ENCODE data around the gene UBE2G1. TPM values are rescaled to one million over a fixed set of nuclear protein-coding genes. Genes with fewer than 3 reads are reported as not detected.
A peak's percentile ranks its signal among the peaks of the same experiment; 100 is the strongest.

UBE2G1 gene, protein sequence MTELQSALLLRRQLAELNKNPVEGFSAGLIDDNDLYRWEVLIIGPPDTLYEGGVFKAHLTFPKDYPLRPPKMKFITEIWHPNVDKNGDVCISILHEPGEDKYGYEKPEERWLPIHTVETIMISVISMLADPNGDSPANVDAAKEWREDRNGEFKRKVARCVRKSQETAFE
- total RNA-seq: 10 to 100 TPM; 64.2 to 64.3 TPM

DNA sequence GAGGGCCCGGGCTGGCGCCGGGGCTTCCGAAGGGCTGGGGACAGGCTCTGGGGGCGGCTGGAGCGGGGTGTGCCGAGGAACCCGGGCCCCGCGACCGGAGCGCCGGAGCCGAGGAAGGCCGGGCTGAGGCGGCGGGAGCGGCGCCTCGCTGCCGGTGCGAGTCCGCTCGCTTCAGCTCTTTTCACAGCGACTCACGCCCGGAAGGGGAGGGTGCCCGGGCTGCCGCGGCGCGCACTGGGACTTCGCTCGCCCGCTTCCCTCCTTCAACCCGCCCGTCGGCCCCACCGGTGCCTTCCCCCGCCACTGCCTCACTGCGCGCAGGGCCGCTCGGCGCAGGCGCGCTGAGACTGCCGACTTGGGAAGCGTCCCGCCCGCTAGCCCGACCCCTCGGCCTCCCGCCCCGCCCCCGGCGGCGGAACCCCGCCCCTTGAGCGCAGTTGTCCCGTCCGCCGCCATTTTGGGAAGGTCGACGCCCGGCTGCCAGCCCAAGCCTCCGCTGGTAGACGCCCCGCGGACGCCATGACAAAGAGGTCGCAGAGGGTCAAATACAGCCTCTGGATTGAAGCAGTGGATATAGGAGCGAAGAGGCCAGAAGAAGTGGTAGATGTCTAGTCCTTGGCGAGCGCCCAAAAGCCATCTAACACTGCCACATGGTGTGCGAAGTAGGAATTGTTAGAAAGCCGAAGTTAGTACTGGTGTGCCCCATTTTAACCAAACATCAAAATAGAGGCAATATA is at the start of gene UBE2G1:
Gene UBE2G1, minus strand, starts transcription at position 349 of the 737 bp plus-strand sequence. CDS start 359 bp downstream, outside the sequence.
- H3K36me3 Mint-ChIP-seq (ENCODE audit: insufficient read depth in 2 of 2): peaks cover 4 to 9% of the 10 kb centered on the region in 2 donors

DNA sequence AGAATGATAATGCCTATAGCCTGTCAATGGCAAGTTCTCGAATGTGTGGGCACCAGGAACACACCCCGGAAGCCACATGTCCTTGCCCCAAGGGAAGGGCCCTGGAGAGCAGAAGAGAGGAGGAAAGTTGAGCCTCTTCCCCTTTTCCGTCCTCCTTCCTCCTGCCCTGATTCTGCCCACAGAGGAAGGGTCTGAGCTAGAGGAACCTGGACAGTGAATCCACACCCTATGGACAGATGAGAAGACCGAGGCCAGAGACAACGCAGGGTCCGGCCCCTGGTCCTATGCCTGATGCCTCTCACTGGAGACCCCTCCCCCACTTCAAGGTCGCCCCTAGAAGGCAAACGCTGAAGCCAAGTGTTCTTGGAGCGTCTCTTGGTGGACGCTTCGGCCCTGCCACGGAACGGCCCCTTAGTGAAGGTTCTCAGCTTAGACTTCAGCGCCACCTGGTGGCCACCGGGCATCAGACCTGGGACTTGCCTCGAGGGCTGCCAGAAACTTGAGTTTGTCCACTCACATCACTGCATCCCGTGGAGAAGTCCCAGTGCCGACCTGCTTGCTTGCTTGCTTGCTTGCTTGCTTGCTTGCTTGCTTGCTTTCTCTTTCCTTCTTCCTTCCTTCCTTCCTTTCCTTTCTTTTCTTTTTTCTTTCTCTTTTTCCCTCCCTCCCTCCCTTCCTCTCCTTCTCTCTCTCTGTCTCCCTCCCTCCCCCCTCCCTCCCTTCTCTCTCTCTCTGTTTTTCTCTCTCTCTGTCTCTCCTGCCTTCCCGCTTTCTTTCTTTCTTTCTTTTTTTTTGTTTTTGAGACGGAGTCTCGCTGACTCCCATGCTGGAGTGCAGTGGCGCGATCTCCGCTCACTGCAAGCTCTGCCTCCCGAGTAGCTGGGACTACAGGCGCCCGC is 46.7 kb upstream of the UBE2G1 start:
- Mint-ChIP-seq H3K36me3 (ENCODE audit: insufficient read depth in 2 of 2) (no peaks in the 10 kb centered on the region), H3K9me3 (no peaks in the 10 kb centered on the region), H3K4me3 (peak overlapping the region; percentile 69 to 77), H3K4me1 (ENCODE audit: low read depth) (peaks cover 5% of the 10 kb centered on the region), H3K27me3 (ENCODE audit: low read depth) (no peaks in the 10 kb centered on the region), H3K27ac (peak overlapping the region; percentile 63)
- peak; percentile 92 to 95 for DNase-seq
- ATAC-seq (replicated peaks in 1 of 2): peak; percentile 99

More for the DNA sequence above, at the start of gene UBE2G1:
- Mint-ChIP-seq H3K9me3 (no peaks in the 10 kb centered on the region), H3K4me1 (ENCODE audit: low read depth) (peaks cover 38% of the 10 kb centered on the region), H3K27me3 (ENCODE audit: low read depth) (no peaks in the 10 kb centered on the region), H3K27ac (peak within 1 kb of the TSS; percentile 29), H3K4me3 (peak within 1 kb of the TSS; percentile 70 to 72)
- ATAC-seq (replicated peaks in 1 of 2) (peak; percentile 84), DNase-seq (peak; percentile 98 to 100)

DNA sequence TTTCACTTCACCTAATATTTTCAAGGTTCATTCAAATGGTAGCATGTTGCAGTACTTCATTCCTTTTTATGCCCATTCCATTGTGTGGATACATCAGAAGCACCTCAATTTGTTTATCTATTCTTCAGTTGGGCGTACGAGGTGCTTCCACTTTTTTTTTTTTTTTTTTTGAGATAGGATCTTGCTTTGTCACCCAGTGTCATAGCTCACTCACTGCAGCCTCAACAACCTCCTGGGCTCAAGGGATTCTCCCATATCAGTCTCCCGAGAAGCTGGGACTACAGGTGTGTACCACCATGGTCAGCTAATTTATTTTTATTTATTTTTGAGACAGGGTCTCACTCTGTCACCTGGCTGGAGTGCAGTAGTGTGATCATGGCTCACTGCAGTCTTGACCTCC is 44.7 kb upstream of the UBE2G1 start:
- H3K27me3 Mint-ChIP-seq (ENCODE audit: low read depth): no peaks in the 10 kb centered on the region
- H3K4me1 Mint-ChIP-seq (ENCODE audit: low read depth): peaks cover 5% of the 10 kb centered on the region
- no peaks in the 10 kb centered on the region for H3K36me3 Mint-ChIP-seq (ENCODE audit: insufficient read depth in 2 of 2)
- ATAC-seq (replicated peaks in 1 of 2): no peak
- no peak for DNase-seq
- no peak overlapping the region for H3K4me3 Mint-ChIP-seq
- no peaks in the 10 kb centered on the region for H3K9me3 Mint-ChIP-seq
- no peak overlapping the region for H3K27ac Mint-ChIP-seq

DNA sequence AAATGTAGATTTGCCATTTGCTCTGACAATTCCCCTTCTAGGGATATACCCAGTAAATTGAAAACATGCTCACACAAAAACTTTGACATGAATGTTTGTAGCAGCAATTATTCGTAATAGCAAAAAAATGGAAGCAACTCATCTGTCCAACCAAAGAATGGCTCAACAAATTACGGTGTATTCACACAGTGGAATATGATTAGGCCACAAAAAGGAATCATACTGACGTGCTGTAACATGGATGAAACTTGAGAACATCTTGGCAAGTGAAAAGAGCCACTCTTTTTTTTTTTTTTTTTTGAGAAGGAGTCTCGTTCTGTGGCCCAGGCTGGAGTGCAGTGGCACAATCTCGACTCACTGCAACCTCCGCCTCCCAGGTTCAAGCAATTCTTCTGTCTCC is 43.2 kb upstream of the UBE2G1 start:
- DNase-seq: no peak
- Mint-ChIP-seq H3K9me3 (no peaks in the 10 kb centered on the region), H3K27me3 (ENCODE audit: low read depth) (no peaks in the 10 kb centered on the region), H3K4me3 (no peak overlapping the region), H3K27ac (no peak overlapping the region), H3K36me3 (ENCODE audit: insufficient read depth in 2 of 2) (no peaks in the 10 kb centered on the region), H3K4me1 (ENCODE audit: low read depth) (peaks cover 5% of the 10 kb centered on the region)
- ATAC-seq (replicated peaks in 1 of 2): no peak

DNA sequence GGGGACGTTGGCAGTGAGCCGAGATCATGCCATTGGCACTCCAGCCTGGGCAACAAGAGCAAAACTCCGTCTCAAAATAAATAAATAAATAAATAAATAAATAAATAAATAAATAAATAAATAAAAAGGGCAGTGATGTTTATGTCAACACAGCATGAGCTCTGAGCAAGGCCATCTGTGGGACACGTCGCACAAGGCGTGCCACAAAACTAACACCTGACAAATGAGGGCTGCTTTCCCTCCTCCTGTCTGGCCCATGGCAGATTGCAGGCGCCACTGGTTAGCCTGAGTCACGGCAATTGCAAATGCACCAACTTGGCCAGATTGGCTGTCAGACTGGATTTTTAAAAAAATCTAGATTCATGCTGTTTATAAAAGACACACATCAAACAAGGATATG is 41.4 kb upstream of the UBE2G1 start:
- DNase-seq (no peak), ATAC-seq (replicated peaks in 1 of 2) (no peak)
- Mint-ChIP-seq H3K36me3 (ENCODE audit: insufficient read depth in 2 of 2) (no peaks in the 10 kb centered on the region), H3K4me1 (ENCODE audit: low read depth) (peaks cover 1% of the 10 kb centered on the region), H3K27me3 (ENCODE audit: low read depth) (no peaks in the 10 kb centered on the region), H3K27ac (no peak overlapping the region), H3K4me3 (no peak overlapping the region), H3K9me3 (no peaks in the 10 kb centered on the region)

DNA sequence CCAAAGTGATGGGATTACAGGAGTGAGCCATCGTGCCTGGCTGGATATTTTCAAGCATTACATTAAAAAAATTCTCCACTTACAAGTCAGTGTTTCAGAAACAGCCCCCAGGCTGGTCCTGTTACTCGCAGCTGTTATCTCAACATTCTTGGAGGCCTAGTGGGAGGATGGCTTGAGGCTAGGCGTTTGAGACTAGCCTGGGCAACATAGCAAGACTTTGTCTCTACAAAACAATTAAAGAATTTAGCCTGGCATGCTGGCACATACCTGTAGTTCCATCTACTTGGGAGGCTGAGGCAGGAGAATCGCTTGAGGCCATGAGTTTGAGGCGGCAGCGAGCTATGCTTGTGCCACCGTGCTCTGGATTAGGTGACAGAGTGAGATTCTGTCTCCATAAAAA is 40.7 kb upstream of the UBE2G1 start:
- ATAC-seq (replicated peaks in 1 of 2) (no peak), DNase-seq (no peak)
- H3K36me3 Mint-ChIP-seq (ENCODE audit: insufficient read depth in 2 of 2): no peaks in the 10 kb centered on the region
- no peaks in the 10 kb centered on the region for H3K4me1 Mint-ChIP-seq (ENCODE audit: low read depth)
- H3K4me3 Mint-ChIP-seq: no peak overlapping the region
- H3K27ac Mint-ChIP-seq: no peak overlapping the region
- H3K9me3 Mint-ChIP-seq: no peaks in the 10 kb centered on the region
- no peaks in the 10 kb centered on the region for H3K27me3 Mint-ChIP-seq (ENCODE audit: low read depth)

DNA sequence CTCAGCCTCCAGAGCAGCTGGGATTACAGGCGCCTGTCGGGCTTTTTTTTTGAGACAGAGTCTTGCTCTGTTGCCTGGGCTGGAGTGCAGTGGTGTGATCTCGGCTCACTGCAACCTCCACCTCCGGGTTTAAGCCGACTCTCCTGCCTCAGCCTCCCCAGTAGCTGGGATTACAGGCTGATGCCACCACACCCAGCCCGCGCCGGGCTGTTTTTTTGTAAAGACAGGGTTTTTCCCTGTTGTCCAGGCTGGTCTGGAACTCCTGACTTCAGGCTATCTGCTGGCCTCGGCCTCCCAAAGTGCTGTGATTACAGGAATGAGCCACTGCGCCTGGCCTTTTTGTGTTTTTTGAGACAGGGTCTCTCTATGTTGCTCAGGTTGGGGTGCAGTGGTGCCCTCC is 39.9 kb upstream of the UBE2G1 start:
- Mint-ChIP-seq H3K27me3 (ENCODE audit: low read depth) (no peaks in the 10 kb centered on the region), H3K36me3 (ENCODE audit: insufficient read depth in 2 of 2) (no peaks in the 10 kb centered on the region), H3K4me1 (ENCODE audit: low read depth) (no peaks in the 10 kb centered on the region), H3K4me3 (no peak overlapping the region), H3K9me3 (no peaks in the 10 kb centered on the region), H3K27ac (no peak overlapping the region)
- DNase-seq (no peak), ATAC-seq (replicated peaks in 1 of 2) (no peak)

DNA sequence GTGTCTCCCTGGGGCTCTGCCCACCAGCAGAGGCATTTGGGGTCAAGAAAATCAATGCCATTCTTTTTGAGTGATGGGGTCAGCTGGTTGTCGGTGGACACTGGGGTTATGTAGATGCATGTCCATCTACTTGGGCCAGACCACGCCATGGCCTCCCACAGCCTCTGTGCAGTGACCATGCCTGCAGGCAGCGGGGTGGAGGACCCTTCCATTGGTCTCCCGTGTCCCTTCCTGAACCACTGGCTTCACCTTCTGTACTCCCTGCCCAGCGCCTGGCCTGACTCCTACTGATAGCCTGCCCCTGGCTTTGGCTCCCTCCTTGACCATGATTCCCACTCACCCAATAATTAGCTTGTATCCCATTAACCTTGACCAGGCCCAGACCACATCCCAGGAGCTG is 39.2 kb upstream of the UBE2G1 start:
- Mint-ChIP-seq H3K4me3 (no peak overlapping the region), H3K27me3 (ENCODE audit: low read depth) (no peaks in the 10 kb centered on the region), H3K4me1 (ENCODE audit: low read depth) (no peaks in the 10 kb centered on the region), H3K36me3 (ENCODE audit: insufficient read depth in 2 of 2) (no peaks in the 10 kb centered on the region), H3K9me3 (no peaks in the 10 kb centered on the region), H3K27ac (no peak overlapping the region)
- DNase-seq: no peak
- ATAC-seq (replicated peaks in 1 of 2): no peak

DNA sequence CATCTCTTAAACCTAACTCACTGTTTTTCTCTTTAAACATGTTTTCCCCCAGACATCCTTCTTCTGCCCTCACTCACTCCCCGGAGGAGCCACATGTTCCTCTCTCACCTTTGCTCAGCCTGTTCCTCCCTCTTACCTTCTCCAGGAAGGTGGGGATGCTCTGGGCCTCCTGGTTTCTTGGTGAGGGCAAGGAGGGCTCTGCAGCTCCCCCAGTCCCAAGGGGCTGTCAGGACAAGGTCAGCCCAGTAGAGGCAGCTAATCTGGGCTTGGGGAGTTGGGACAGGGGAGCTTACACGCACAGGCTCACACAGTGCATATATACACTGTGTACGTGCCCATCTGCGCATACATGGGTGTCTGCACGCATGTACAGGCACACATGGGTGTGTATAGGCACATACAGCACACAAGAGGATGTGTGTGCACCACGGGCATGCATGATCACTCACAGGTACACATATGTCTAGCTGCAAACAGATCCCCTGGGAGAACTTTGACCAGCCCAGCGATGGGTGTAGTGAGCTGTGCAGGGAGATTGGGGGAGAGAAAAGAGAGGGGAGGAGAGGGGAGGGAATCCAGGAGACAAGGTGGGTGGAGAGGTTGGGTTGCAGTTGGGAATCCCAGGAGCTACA is 38.7 kb upstream of the UBE2G1 start:
- Mint-ChIP-seq H3K9me3 (no peaks in the 10 kb centered on the region), H3K27me3 (ENCODE audit: low read depth) (no peaks in the 10 kb centered on the region), H3K27ac (no peak overlapping the region), H3K4me3 (no peak overlapping the region), H3K36me3 (ENCODE audit: insufficient read depth in 2 of 2) (no peaks in the 10 kb centered on the region), H3K4me1 (ENCODE audit: low read depth) (no peaks in the 10 kb centered on the region)
- ATAC-seq (replicated peaks in 1 of 2): peak; percentile 21 to 29
- no peak for DNase-seq

DNA sequence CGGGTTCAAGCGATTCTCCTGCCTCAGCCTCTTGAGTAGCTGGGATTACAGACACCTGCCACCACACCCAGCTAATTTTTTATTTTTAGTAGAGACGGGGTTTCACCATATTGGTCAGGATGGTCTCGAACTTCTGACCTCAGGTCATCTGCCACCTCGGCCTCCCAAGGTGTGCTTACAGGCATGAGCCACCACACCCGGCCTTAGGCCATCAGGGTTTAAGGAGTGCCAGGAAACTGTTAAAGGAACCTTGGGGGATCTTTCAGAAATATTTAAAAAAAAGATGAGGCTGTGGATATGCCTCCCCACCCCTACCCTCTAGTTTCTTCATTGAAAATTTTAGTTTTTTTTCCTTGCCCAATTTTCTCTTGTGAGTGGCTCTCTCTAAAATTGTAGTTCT is 31.4 kb upstream of the UBE2G1 start:
- H3K27ac Mint-ChIP-seq: no peak overlapping the region
- H3K9me3 Mint-ChIP-seq: no peaks in the 10 kb centered on the region
- H3K27me3 Mint-ChIP-seq (ENCODE audit: low read depth): no peaks in the 10 kb centered on the region
- peaks cover 11% of the 10 kb centered on the region for H3K4me1 Mint-ChIP-seq (ENCODE audit: low read depth)
- H3K4me3 Mint-ChIP-seq: no peak overlapping the region
- no peak for ATAC-seq (replicated peaks in 1 of 2)
- no peak for DNase-seq
- no peaks in the 10 kb centered on the region for H3K36me3 Mint-ChIP-seq (ENCODE audit: insufficient read depth in 2 of 2)

DNA sequence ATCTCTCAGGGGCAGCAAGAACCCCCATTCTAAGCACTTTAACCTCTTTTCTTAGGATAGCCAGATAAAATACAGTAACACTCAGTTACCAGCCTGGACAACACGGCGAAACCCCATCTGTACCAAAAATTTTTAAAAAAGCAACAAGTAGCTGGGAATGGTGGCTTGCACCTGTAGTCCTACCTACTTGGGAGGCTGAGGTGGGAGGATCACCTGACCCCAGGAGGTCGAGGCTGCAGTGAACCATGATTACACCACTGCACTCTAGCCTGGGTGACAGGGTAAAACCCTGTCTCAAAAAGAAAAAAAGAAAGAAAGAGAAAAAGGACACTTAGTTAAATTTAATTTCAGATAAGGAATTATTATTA is 28.6 kb upstream of the UBE2G1 start:
- H3K9me3 Mint-ChIP-seq: no peaks in the 10 kb centered on the region
- H3K27me3 Mint-ChIP-seq (ENCODE audit: low read depth): no peaks in the 10 kb centered on the region
- no peak overlapping the region for H3K4me3 Mint-ChIP-seq
- no peaks in the 10 kb centered on the region for H3K36me3 Mint-ChIP-seq (ENCODE audit: insufficient read depth in 2 of 2)
- H3K27ac Mint-ChIP-seq: no peak overlapping the region
- peaks cover 11% of the 10 kb centered on the region for H3K4me1 Mint-ChIP-seq (ENCODE audit: low read depth)
- DNase-seq (no peak), ATAC-seq (replicated peaks in 1 of 2) (no peak)

DNA sequence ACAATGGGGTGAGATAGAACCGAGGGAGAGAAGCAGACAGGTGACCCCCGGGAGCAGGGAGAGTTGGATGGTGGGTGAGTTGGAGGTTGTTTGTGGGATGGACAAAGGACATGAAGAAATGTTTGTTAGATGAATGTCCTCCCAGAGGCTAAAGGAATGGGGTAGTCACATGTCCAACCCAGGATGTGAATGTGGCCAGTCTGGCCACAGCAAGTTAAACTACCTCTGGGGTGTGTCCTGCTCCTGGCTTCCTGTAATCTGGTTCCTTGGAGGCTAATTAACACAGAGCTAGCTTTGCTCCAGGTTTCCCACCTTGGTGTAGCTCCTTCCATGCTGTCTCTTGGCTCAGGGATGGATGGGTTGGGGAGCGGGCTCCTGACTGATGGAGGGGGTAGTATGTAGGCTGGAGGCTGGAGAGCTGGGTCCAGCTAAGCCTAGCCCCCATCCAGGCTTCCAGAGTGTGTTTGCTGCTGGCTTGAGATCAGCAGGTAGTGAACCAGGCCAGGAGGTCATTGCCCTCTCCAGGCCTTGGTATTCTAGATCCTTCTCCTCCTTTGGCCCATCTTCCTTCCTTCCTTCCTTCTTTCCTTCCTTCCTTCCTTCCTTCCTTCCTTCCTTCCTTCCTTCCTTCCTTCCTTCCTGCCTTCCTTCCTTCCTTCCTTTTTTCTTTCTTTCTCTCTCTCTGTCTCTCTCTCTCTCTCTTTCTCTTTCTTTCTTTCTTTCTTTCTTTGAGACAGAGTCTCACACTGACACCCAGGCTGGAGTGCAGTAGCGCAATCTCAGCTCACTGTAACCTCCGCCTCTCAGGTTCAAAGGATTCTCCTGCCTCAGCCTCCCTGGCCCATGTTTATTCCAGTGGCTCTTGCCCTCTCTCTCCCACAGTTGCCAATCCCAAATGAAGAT is 28.0 kb upstream of the UBE2G1 start:
- Mint-ChIP-seq H3K27ac (no peak overlapping the region), H3K4me1 (ENCODE audit: low read depth) (peaks cover 11% of the 10 kb centered on the region), H3K27me3 (ENCODE audit: low read depth) (no peaks in the 10 kb centered on the region), H3K9me3 (no peaks in the 10 kb centered on the region), H3K36me3 (ENCODE audit: insufficient read depth in 2 of 2) (no peaks in the 10 kb centered on the region), H3K4me3 (no peak overlapping the region)
- no peak for DNase-seq
- ATAC-seq (replicated peaks in 1 of 2): no peak

All from activated T-cell treated with anti-CD3 and anti-CD28 coated beads, Interleukin-2, amount 50 U/mL, for 72 hours (primary cell).